ENCODE results near the gene HPCAL1. TPM values are rescaled to one million over a fixed set of nuclear protein-coding genes. Genes with fewer than 3 reads are reported as not detected.

The HPCAL1 gene
- total RNA-seq, 1 experiment from 2014 or later: 312 TPM

GRCh38 chr2:10446631-10447030 is 143.9 kb downstream of the HPCAL1 start:
- ChIA-PET POLR2A (ENCODE audit: unreplicated experiment) (interaction anchor here (0.6 to 1.0 kb wide), 4 partner anchors 47 to 221 kb away, joined by 4 to 20 read pairs (median 5); no protein-coding TSS in a partner anchor), CTCF (interaction anchor here (0.6 kb wide), 1 partner anchor 160 kb away, joined by 4 read pairs; no protein-coding TSS in a partner anchor)
- peak overlapping the region; percentile 91 for H3K4me2 ChIP-seq (ENCODE audit: low read length)
- peaks cover 60% of the 10 kb centered on the region for H4K20me1 ChIP-seq (ENCODE audit: low read length)
- DNase-seq: no peak
- H3K27me3 ChIP-seq (ENCODE audit: low read length): no peaks in the 10 kb centered on the region
- H3K27ac ChIP-seq (ENCODE audit: low read length): peak overlapping the region; percentile 62
- no peak overlapping the region for H2AFZ ChIP-seq (ENCODE audit: low read length)
- peaks cover 58% of the 10 kb centered on the region for H3K36me3 ChIP-seq (ENCODE audit: low read depth, low read length)
- no peak for TF ChIP-seq CTCF (conservative IDR thresholded peaks at IDR 0.05; ENCODE audit: low read depth, low read length)
- no peak for TF ChIP-seq EZH2 (IDR thresholded peaks at IDR 0.05; ENCODE audit: low read length, unreplicated experiment)
- TF ChIP-seq EZH2phosphoT487 (IDR thresholded peaks at IDR 0.05; ENCODE audit: borderline replicate concordance, low read length): no peak
- peaks cover 25% of the 10 kb centered on the region for H3F3A ChIP-seq (ENCODE audit: low read length, unreplicated experiment)
- no peak for ATAC-seq
- H3K9me3 ChIP-seq (ENCODE audit: low read length): no peaks in the 10 kb centered on the region
- BruUV-seq (replicated peaks): no TSS peak
- intact Hi-C loops (cut with micrococcal nuclease): loop anchor here (5.0 kb wide), 1 partner anchor 151 kb away; no protein-coding TSS in a partner anchor
- peaks cover 38% of the 10 kb centered on the region for H3K4me1 ChIP-seq (ENCODE audit: insufficient read depth, low read length)
- peak overlapping the region; percentile 94 for H3K4me3 ChIP-seq (ENCODE audit: low read length)
- peak overlapping the region; percentile 97 for H3K9ac ChIP-seq (ENCODE audit: low read length)
- no peaks in the 10 kb centered on the region for H3K9me2 ChIP-seq (replicated peaks; ENCODE audit: low read length)
- peaks cover 66% of the 10 kb centered on the region for H3K79me2 ChIP-seq (ENCODE audit: low read length)

GRCh38 chr2:10447300-10447894 is 144.7 kb downstream of the HPCAL1 start:
- Histone ChIP-seq H3K79me2 (ENCODE audit: low read length) (peaks cover 66% of the 10 kb centered on the region), H3K9me3 (ENCODE audit: low read length) (no peaks in the 10 kb centered on the region), H2AFZ (ENCODE audit: low read length) (no peak overlapping the region), H4K20me1 (ENCODE audit: low read length) (peaks cover 53% of the 10 kb centered on the region), H3K4me3 (ENCODE audit: low read length) (peak overlapping the region; percentile 94), H3K27ac (ENCODE audit: low read length) (peak overlapping the region; percentile 62), H3F3A (ENCODE audit: low read length, unreplicated experiment) (peaks cover 17% of the 10 kb centered on the region), H3K9ac (ENCODE audit: low read length) (peak overlapping the region; percentile 97), H3K36me3 (ENCODE audit: low read depth, low read length) (peaks cover 50% of the 10 kb centered on the region), H3K4me2 (ENCODE audit: low read length) (peak overlapping the region; percentile 91), H3K4me1 (ENCODE audit: insufficient read depth, low read length) (peaks cover 43% of the 10 kb centered on the region), H3K27me3 (ENCODE audit: low read length) (no peaks in the 10 kb centered on the region), H3K9me2 (replicated peaks; ENCODE audit: low read length) (no peaks in the 10 kb centered on the region)
- DNase-seq (peak; percentile 33), ATAC-seq (peak; percentile 0)
- BruUV-seq (replicated peaks): TSS peak; percentile 64
- POLR2A ChIA-PET (ENCODE audit: unreplicated experiment): interaction anchor here (1.1 to 1.3 kb wide), 2 partner anchors 46 to 145 kb away, joined by 10 to 21 read pairs; no protein-coding TSS in a partner anchor
- CTCF ChIA-PET: interaction anchor here (0.6 kb wide), 2 partner anchors 159 to 227 kb away, joined by 3 read pairs; no protein-coding TSS in a partner anchor
- intact Hi-C loops (cut with micrococcal nuclease): loop anchor here (5.0 kb wide), 1 partner anchor 150 kb away; no protein-coding TSS in a partner anchor
- no peak for TF ChIP-seq EZH2phosphoT487 (IDR thresholded peaks at IDR 0.05; ENCODE audit: borderline replicate concordance, low read length)
- no peak for TF ChIP-seq CTCF (conservative IDR thresholded peaks at IDR 0.05; ENCODE audit: low read depth, low read length)
- no peak for TF ChIP-seq EZH2 (IDR thresholded peaks at IDR 0.05; ENCODE audit: low read length, unreplicated experiment)
